ENCODE measurements around the gene MIS18A.

Gene MIS18A

DNA sequence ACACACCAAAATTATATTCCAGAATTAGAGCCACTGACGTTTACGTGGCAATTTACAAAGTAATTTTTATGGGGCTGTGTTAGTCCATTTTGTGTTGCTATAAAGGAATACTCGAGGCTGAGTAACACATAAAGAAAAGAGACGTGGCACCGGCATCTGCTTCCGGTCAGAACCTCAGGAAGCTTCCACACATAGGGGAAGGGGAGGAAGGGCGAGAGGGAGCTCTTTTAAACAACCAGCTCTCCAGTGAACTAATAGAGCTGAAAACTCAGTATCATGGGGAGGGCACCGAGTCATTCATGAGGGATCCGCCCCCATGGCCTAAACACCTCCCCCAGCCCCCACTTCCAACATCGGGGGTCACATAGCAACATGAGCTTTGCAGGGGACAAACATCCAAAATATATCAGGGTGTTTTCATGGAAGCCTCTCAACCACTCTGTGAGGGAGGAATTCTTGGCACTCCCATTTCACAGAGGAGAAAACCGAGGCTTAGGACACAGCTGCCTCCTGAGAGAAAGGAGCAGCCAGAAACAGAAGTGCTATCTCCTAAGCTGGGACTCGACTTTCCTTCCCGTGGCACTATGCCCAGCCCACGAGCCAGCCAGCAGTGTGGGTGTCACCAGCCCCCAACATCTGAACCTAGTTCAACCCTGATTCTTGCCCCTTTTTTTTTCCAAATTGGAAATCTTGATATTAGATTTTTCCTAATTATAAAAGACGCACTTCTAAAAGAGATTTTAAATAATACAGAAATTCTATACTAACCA, 29.2 kb downstream of the MIS18A start:
- DNase-seq = no peak

- no peak for DNase-seq
Measured at GRCh38 chr21:32248571-32249461, 30.0 kb downstream of the MIS18A start.

- no peak for DNase-seq
Measured at GRCh38 chr21:32246571-32247140, 32.2 kb downstream of the MIS18A start.

GRCh38 chr21:32245971-32246370, 32.9 kb downstream of the MIS18A start:
- DNase-seq = no peak

GRCh38 chr21:32240851-32241687, 37.8 kb downstream of the MIS18A start:
- no peak for DNase-seq

DNA sequence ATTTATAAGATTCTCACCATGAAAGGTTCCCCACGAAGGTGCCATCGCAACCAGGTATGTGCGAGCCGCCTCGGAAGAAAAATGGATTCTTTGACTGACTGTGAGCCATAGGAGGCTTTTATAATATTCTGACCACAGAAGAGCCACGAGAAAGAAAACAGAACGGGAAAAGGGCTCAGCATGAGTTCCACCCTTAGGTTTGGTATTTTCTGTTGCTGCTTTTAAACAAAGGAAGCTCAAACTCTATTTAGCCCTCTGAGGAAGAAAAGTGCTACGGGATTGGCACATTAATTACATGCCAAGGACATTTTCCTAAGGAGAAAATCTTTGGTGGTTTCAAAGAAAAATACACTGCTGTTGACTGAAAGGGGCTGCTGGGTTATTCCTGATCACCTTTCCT, 39.3 kb downstream of the MIS18A start:
- DNase-seq = no peak

GRCh38 chr21:32238063-32238462, 40.8 kb downstream of the MIS18A start:
- no peak for DNase-seq

DNA sequence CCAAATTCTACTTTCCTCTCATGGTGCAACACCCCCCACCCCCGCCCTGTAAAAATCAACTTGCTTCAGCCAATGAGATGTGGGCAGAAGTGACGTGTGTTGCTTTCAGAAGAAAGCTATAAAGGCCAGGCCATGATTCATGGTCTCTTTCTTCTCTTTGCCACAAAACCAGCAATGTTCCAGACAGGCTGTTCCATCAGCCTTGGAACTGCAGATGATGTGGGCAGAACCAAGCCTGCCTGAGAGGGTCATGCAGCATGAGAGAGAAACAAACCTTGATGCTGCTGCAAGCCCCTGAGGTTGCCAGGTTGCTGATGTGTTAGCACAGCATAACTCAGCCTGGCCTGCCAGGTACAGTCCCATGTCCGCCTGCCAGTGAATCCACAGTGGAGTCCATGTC, 41.8 kb downstream of the MIS18A start:
- DNase-seq = no peak

GRCh38 chr21:32233722-32234301, 45.0 kb downstream of the MIS18A start:
- no peak for DNase-seq

DNA sequence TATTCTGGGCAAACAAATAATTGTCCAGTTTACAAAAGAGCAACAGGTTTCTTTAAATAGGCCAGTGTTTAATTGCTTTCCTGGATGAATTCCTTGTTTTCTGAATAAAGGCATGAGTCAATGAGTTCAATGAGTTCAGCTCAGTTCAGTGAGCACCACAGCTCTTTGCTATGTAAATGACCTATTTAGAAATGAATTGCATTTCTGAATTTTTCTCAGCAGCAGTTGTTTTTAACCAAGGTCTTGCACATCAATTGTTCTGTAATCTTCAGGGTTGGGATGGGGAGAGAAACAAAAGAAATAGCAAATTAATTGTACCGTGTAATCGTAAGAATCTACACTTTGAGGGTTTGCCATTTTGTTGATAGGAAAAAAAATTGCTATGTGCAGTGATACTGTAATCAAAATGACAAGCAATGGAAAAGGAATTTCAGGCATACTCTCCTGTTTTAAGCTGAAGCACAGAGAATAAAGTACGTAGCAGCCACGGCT, 45.7 kb downstream of the MIS18A start:
- no peak for DNase-seq

GRCh38 chr21:32226444-32226843, 52.4 kb downstream of the MIS18A start:
- no peak for DNase-seq

Data from stimulated activated CD4-positive, alpha-beta T cell treated with anti-CD3 and anti-CD28 coated beads, Interleukin-4, amount 100 ng/mL, for 1 hour (primary cell).